HPDE6-E6E7 (cell line): ENCODE measurements around the gene MKX.

ENCODE experiments used
- DNase-seq: peaks from one replicate; pipeline ENCODE4 v3.0.0; 2011; ENCODE audit warnings: missing footprints; ENCODE audit errors: extremely low spot score

The MKX gene

GRCh38 chr10:27745732-27746396 is at the start of gene MKX:
MKX (minus strand) TSS chr10:27745819; CDS start chr10:27743415, 2,404 bp downstream.
- DNase-seq: no peak

GRCh38 chr10:27794157-27794556 is 48.5 kb upstream of the MKX start:
- no peak for DNase-seq

GRCh38 chr10:27792216-27792615 is 46.6 kb upstream of the MKX start:
- no peak for DNase-seq

GRCh38 chr10:27784272-27784671 is 38.7 kb upstream of the MKX start:
- no peak for DNase-seq

GRCh38 chr10:27783660-27784059 is 38.0 kb upstream of the MKX start:
- DNase-seq: peak; percentile 13

- no peak for DNase-seq
Observed at GRCh38 chr10:27779462-27780015, 33.9 kb upstream of the MKX start.

GRCh38 chr10:27774831-27775230 is 29.2 kb upstream of the MKX start:
- no peak for DNase-seq

GRCh38 chr10:27771231-27771630 is 25.6 kb upstream of the MKX start:
- DNase-seq: no peak

GRCh38 chr10:27770181-27770580 is 24.6 kb upstream of the MKX start:
- no peak for DNase-seq

- no peak for DNase-seq
Observed at GRCh38 chr10:27760867-27761266, 15.2 kb upstream of the MKX start.

- DNase-seq: no peak
Observed at GRCh38 chr10:27759483-27760272, 14.1 kb upstream of the MKX start.

GRCh38 chr10:27752673-27753237 is 7.1 kb upstream of the MKX start:
- DNase-seq: no peak

GRCh38 chr10:27748601-27749000 is 3.0 kb upstream of the MKX start:
- DNase-seq: no peak

- DNase-seq: no peak
Observed at GRCh38 chr10:27747096-27747451, 1.5 kb upstream of the MKX start.

GRCh38 chr10:27746397-27747095 is 927 bp upstream of the MKX start:
- DNase-seq: no peak

GRCh38 chr10:27744802-27745731 is 552 bp downstream of the MKX start:
- no peak for DNase-seq

GRCh38 chr10:27743877-27744801 is 1.5 kb downstream of the MKX start:
- DNase-seq: no peak

GRCh38 chr10:27743012-27743876 is 2.4 kb downstream of the MKX start:
- no peak for DNase-seq
